ENCODE measurements around the gene DHX29.

DNA sequence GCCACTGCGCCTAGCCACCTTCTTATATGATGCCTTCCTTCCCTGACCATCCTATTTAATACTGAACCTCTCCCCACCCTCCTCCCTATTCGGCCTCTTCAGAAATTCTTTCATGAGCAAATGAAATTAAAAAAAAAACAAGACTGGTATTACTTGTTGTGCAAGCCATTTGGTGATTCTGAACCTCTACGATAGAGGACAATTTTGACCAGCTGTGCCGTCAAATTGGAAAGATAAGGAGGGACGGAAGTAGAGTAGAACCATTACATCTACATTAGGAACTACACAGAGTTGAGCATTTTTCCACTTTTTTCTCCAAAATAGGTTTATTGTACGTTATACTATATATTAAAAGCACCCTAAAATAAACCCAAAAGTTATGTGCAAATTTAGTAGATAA, 2.9 kb downstream of the DHX29 start:
- TF ChIP-seq POLR2A (IDR thresholded peaks at IDR 0.05) (no peak), POLR2AphosphoS5 (IDR thresholded peaks at IDR 0.05) (no peak)
- TF ChIP-seq, protein P1, sequence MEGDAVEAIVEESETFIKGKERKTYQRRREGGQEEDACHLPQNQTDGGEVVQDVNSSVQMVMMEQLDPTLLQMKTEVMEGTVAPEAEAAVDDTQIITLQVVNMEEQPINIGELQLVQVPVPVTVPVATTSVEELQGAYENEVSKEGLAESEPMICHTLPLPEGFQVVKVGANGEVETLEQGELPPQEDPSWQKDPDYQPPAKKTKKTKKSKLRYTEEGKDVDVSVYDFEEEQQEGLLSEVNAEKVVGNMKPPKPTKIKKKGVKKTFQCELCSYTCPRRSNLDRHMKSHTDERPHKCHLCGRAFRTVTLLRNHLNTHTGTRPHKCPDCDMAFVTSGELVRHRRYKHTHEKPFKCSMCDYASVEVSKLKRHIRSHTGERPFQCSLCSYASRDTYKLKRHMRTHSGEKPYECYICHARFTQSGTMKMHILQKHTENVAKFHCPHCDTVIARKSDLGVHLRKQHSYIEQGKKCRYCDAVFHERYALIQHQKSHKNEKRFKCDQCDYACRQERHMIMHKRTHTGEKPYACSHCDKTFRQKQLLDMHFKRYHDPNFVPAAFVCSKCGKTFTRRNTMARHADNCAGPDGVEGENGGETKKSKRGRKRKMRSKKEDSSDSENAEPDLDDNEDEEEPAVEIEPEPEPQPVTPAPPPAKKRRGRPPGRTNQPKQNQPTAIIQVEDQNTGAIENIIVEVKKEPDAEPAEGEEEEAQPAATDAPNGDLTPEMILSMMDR (IDR thresholded peaks at IDR 0.05) = no peak
